Activated T-helper 17 cell treated with anti-CD3 and anti-CD28 coated beads, Interleukin-2, amount 50 U/mL, for 72 hours (primary cell): ENCODE data around the gene TGFB1. TPM values are rescaled to one million over a fixed set of nuclear protein-coding genes. Genes with fewer than 3 reads are reported as not detected.

Experiments
- ATAC-seq: fragments of 150-1000 bp; cut with Tn5 transposase; replicated peaks from 2 replicates; pipeline ENCODE4 v1.10.0; 2021; ENCODE audit warnings: mild to moderate bottlenecking, moderate library complexity
- H3K27ac Mint-ChIP-seq: one replicate; pipeline ENCODE4 v1.8.0; 2022; ENCODE audit warnings: mixed read lengths
- H3K27me3 Mint-ChIP-seq: one replicate; pipeline ENCODE4 v1.8.0; 2022; ENCODE audit warnings: mixed read lengths
- H3K36me3 Mint-ChIP-seq: one replicate; pipeline ENCODE4 v1.8.0; 2022; ENCODE audit warnings: low read depth, mild to moderate bottlenecking, mixed read lengths
- H3K4me1 Mint-ChIP-seq: one replicate; pipeline ENCODE4 v1.8.0; 2022; ENCODE audit warnings: mixed read lengths
- H3K4me3 Mint-ChIP-seq: one replicate; pipeline ENCODE4 v1.8.0; 2022; ENCODE audit warnings: mild to moderate bottlenecking, mixed read lengths
- H3K9me3 Mint-ChIP-seq: one replicate; pipeline ENCODE4 v1.8.0; 2022; ENCODE audit warnings: mixed read lengths
- total RNA-seq, 2 donors: library from RNA; stranded (reverse); gene quantifications; one replicate each; pipeline ENCODE4 v1.2.3, GENCODE V29; 2022

TGFB1 gene
- total RNA-seq, 2 donors from 2014 or later = 107 to 158 TPM

- Mint-ChIP-seq H3K27ac (peak overlapping the region; percentile 99), H3K4me3 (peak overlapping the region; percentile 97), H3K4me1 (peaks cover 51% of the 10 kb centered on the region), H3K27me3 (no peaks in the 10 kb centered on the region), H3K9me3 (no peaks in the 10 kb centered on the region), H3K36me3 (peaks cover 91% of the 10 kb centered on the region)
- ATAC-seq = no peak
Observed at GRCh38 chr19:41311072-41311471, 42.6 kb downstream of the TGFB1 start.

DNA sequence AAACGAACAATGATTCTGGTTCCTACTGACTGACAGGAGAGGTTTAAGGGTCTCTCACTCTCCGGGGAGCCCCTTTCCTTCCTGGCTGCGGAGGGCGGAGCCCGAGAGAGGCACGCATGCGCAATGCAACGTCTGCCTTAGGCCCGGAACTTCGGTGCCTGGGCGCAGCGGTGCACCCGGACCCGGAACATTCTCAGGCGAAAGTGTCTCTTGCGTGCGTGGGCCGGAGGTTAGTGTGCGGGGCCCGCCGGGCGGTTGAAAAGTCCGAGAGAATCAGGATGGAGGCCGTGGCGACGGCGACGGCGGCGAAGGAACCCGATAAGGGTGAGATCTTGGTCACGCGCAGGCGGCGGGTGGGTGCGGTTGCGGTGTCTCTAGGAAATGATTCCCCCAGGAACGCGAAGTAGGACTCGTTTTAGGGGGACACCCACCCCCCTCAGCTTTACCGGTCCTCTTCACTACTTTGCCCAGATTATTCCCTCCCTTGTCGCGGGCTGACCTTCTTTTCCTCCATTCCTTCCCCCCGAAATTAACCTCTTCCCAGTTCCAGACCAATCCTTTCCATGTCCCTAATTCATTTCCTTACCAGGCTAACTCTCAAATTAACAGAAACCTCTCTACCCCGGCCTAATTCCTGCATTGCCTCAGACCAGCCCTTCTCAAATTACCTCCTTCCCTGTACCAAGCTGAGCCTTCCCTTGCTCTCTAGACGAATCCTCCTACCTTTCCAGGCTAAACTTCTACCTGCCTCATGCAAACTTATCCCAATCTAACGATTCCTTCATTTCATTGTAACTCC is 43.5 kb downstream of the TGFB1 start, which contains the start of gene CCDC97:
Gene CCDC97, plus strand, starts transcription at position 140 of the 799 bp plus-strand sequence. Its CDS starts 139 bp downstream, at position 279.
- peak within 1 kb of the TSS; percentile 99 for H3K27ac Mint-ChIP-seq
- peaks cover 95% of the 10 kb centered on the region for H3K36me3 Mint-ChIP-seq
- H3K27me3 Mint-ChIP-seq = no peaks in the 10 kb centered on the region
- H3K4me3 Mint-ChIP-seq = peak within 1 kb of the TSS; percentile 97
- ATAC-seq = peak; percentile 70
- H3K4me1 Mint-ChIP-seq = peaks cover 50% of the 10 kb centered on the region
- no peaks in the 10 kb centered on the region for H3K9me3 Mint-ChIP-seq

DNA sequence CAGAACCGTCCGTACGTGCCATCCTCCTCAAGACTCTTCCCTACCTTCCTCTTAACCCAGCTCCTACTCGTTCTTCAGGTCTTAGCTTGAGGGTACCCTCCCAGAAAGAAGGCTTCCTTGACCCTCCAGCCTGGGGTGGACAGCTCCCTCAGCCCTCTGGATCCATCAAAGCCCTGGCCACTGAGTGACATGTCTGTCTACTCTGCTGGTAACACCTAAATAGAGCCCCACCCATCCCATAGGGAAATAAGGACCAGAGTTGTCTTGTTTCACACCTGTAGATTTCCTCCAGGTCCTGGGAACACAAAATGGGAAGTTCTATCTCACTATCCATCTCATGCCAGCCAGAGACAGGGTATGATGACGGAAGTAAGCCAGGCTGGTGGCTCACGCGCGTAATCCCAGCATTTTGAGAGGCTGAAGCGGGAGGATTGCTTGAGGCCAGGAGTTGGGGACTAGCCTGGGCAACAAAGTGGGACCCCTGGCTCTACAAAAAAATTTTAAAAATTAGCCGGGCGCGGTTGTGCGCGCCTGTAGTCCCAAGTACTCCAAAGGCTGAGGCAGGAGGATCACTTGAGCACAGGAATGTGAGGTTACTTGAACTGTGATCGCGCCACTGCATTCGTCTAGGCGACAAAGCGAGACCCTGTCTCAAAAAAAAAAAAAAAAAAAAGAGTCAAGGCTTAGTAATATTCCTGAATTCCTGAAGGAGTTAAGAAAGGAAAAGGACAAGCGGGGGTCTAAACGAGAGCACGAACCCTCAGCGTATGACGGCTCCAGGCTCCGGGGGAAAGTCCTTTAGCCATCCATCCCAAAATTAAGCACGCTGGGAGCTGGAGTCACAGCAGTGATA is 44.3 kb downstream of the TGFB1 start:
- Mint-ChIP-seq H3K4me3 (peak overlapping the region; percentile 97), H3K36me3 (peaks cover 100% of the 10 kb centered on the region), H3K9me3 (no peaks in the 10 kb centered on the region), H3K4me1 (peaks cover 57% of the 10 kb centered on the region), H3K27me3 (no peaks in the 10 kb centered on the region), H3K27ac (peak overlapping the region; percentile 99)
- ATAC-seq = peak; percentile 14

DNA sequence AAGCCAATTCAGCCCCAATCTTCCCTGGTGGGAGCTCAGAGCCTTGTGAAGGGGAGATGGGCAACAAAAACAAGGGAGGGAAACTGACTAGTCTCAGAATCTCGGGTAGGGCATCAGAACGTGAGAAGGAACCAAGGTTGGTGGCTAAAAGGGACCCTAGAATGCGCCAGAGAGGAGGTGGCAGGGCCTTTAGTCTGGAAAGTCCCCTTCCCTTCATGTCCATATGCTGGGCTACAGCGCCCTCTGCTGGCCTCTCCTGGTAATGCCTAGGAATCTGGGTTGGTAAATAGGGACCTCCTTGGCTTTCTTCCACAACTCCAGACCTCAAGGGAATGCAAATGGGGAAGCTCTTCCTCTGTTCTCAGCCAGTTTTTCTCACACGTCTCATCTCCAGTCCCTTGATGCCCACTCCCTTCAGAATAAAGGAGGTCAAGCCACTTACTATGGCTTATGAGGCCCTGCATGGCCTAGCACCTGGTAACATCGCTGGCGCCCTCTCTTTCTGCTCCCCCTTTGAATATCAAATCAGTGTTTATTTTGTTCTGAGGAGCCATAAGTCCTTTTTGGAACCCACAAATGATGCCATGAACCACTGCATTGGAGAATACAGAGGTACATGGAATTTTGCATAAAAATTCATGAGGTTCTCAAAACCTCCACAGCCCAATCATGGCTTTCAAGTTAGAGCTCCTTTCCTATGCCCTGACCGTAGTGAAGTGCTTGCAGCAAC is 45.1 kb downstream of the TGFB1 start:
- Mint-ChIP-seq H3K4me3 (peak overlapping the region; percentile 97), H3K36me3 (peaks cover 100% of the 10 kb centered on the region), H3K27me3 (no peaks in the 10 kb centered on the region), H3K9me3 (no peaks in the 10 kb centered on the region), H3K4me1 (peaks cover 59% of the 10 kb centered on the region), H3K27ac (peak overlapping the region; percentile 99)
- peak; percentile 60 for ATAC-seq

GRCh38 chr19:41307954-41308449 is 45.7 kb downstream of the TGFB1 start:
- Mint-ChIP-seq H3K27ac (peak overlapping the region; percentile 99), H3K4me3 (peak overlapping the region; percentile 97), H3K36me3 (peaks cover 100% of the 10 kb centered on the region), H3K4me1 (peaks cover 53% of the 10 kb centered on the region), H3K27me3 (no peaks in the 10 kb centered on the region), H3K9me3 (no peaks in the 10 kb centered on the region)
- ATAC-seq = peak; percentile 13

- Mint-ChIP-seq H3K27ac (peak overlapping the region; percentile 99), H3K9me3 (no peaks in the 10 kb centered on the region), H3K36me3 (peaks cover 100% of the 10 kb centered on the region), H3K4me3 (peak overlapping the region; percentile 97), H3K27me3 (no peaks in the 10 kb centered on the region), H3K4me1 (peaks cover 57% of the 10 kb centered on the region)
- ATAC-seq = no peak
Observed at GRCh38 chr19:41307090-41307875, 46.4 kb downstream of the TGFB1 start.

DNA sequence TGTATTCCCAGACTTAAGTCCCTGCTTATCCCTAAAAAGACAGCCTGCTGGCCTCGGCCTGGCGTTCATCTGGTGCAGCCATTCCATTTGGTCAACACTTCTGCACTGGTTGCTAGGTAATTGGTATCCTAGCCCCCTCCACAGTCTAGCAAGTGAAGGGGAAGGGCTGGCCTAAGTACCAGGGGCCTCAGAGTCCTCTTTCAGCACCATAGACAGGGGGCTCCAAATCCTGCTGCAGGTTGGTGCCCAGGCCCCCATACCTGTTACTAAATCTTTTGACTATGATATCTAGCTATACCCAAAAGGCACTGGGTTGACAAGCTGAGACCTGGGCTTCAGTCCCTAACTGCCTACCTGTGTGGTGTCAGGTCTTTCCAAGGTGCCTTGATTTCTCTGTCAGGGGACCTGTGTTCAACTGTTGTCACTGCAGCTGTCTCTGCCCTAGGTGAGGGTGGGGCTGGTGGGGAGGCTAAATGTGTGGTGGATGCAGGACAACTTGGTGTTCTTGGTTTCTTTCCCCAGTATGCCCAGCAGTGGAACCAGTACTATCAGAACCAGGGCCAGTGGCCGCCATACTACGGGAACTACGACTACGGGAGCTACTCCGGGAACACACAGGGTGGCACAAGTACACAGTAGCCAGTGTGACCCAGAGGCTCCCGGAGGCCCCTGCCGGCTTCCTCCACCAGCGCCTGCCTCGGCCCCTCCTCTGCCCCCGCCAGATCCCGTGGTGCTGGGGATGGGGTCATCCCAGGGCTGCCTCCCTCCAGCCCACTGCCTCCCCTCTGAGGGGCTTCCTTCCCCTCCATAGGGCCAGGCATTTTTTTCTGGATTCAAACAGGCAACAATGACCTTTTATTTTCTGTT is 47.6 kb downstream of the TGFB1 start:
- peaks cover 100% of the 10 kb centered on the region for H3K36me3 Mint-ChIP-seq
- no peak for ATAC-seq

DNA sequence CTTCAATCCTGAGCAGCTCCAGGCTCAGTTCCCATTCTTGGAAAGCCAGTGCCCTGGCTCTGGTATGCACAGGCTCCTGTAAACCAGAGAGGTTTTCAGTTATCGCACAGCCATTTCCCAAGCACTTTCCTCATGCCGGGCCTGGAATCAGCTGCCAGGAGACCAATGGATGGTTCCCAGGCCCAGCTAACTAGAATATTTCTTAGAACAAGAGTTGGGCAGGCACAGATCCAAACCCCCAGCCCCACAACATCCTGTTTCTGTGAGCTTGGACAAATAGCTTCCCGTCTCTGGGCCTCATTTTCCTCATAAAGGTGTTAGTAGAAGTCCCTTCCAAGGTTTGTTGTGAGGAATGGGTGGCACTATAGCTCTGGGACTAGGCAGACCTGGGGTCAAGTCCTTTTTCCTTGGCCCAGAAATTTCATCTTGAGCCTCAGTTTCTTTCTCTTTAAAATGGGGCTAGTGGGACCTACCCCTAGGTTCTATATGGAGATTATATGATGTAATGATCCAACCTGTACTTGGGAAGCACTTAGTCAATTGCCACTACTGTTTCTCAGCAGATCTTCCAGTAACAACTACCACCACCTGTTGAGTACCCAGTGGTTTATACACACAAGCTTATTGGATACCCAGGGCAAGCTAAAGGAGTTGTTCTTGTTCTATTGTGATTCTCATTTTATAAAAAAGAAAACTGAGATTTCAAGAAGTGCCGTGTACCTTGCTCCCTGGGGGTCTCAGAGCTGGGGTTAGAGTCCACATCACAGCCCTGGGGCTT is 48.8 kb downstream of the TGFB1 start:
- no peaks in the 10 kb centered on the region for H3K9me3 Mint-ChIP-seq
- no peaks in the 10 kb centered on the region for H3K27me3 Mint-ChIP-seq
- peak overlapping the region; percentile 74 for H3K27ac Mint-ChIP-seq
- peaks cover 63% of the 10 kb centered on the region for H3K4me1 Mint-ChIP-seq
- ATAC-seq = no peak
- peaks cover 100% of the 10 kb centered on the region for H3K36me3 Mint-ChIP-seq
- peak overlapping the region; percentile 66 for H3K4me3 Mint-ChIP-seq

More for the DNA sequence above, 47.6 kb downstream of the TGFB1 start:
- H3K4me3 Mint-ChIP-seq = peak overlapping the region; percentile 97
- peaks cover 61% of the 10 kb centered on the region for H3K4me1 Mint-ChIP-seq
- H3K9me3 Mint-ChIP-seq = no peaks in the 10 kb centered on the region
- peak overlapping the region; percentile 99 for H3K27ac Mint-ChIP-seq
- H3K27me3 Mint-ChIP-seq = no peaks in the 10 kb centered on the region

DNA sequence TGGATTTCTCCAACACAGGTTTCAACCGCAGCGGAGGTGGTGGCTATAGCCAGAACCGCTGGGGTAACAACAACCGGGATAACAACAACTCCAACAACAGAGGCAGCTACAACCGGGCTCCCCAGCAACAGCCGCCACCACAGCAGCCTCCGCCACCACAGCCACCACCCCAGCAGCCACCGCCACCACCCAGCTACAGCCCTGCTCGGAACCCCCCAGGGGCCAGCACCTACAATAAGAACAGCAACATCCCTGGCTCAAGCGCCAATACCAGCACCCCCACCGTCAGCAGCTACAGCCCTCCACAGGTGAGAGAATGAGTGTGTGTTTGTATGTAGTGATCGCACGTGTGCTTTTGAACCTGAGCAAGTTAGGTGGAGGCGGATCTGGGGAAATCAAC is 49.8 kb downstream of the TGFB1 start:
- no peak for ATAC-seq
- Mint-ChIP-seq H3K4me3 (peak overlapping the region; percentile 66), H3K27me3 (no peaks in the 10 kb centered on the region), H3K36me3 (peaks cover 100% of the 10 kb centered on the region), H3K4me1 (peaks cover 66% of the 10 kb centered on the region), H3K27ac (peak overlapping the region; percentile 74), H3K9me3 (no peaks in the 10 kb centered on the region)

- Mint-ChIP-seq H3K4me1 (peaks cover 62% of the 10 kb centered on the region), H3K36me3 (peaks cover 100% of the 10 kb centered on the region), H3K27me3 (no peaks in the 10 kb centered on the region), H3K27ac (peak overlapping the region; percentile 97), H3K4me3 (peak overlapping the region; percentile 66), H3K9me3 (no peaks in the 10 kb centered on the region)
- ATAC-seq = peak; percentile 86
Observed at GRCh38 chr19:41302624-41303351, 50.9 kb downstream of the TGFB1 start.

- H3K27me3 Mint-ChIP-seq = no peaks in the 10 kb centered on the region
Observed at GRCh38 chr19:41300555-41300954, 53.2 kb downstream of the TGFB1 start.

GRCh38 chr19:41299755-41300089 is 54.0 kb downstream of the TGFB1 start:
- Mint-ChIP-seq H3K27me3 (no peaks in the 10 kb centered on the region), H3K4me3 (peak overlapping the region; percentile 65), H3K9me3 (no peaks in the 10 kb centered on the region), H3K36me3 (peaks cover 100% of the 10 kb centered on the region), H3K4me1 (peaks cover 72% of the 10 kb centered on the region), H3K27ac (peak overlapping the region; percentile 97)
- no peak for ATAC-seq

More at GRCh38 chr19:41300555-41300954, 53.2 kb downstream of the TGFB1 start:
- Mint-ChIP-seq H3K4me3 (peak overlapping the region; percentile 26), H3K36me3 (peaks cover 100% of the 10 kb centered on the region), H3K4me1 (peaks cover 71% of the 10 kb centered on the region), H3K9me3 (no peaks in the 10 kb centered on the region), H3K27ac (peak overlapping the region; percentile 97)
- ATAC-seq = no peak
